Umbilical cord (tissue), 2 donors: ENCODE measurements around the gene SAMHD1. TPM values are rescaled to one million over a fixed set of nuclear protein-coding genes. Genes with fewer than 3 reads are reported as not detected.
"Not testable (repeated sequence)": the region's sequence is repeated elsewhere in the genome, so short reads cannot be mapped to it uniquely, and the experiment has no call there.

Source experiments
- DNase-seq: peaks from one replicate; pipeline ENCODE4 v3.0.0-alpha.2; 2015; ENCODE audit warnings: low spot score
- total RNA-seq: library from RNA; depleted of rRNA; stranded (reverse); fragments of >200 nt; gene quantifications from one replicate; pipeline ENCODE4 v1.2.3, GENCODE V29; 2014; ENCODE audit warnings: low replicate concordance; ENCODE audit not compliant: insufficient read depth

Gene SAMHD1
- total RNA-seq = 75.8 TPM

- peak; percentile 98 for DNase-seq
Measured at GRCh38 chr20:36951198-36951978, at the start of gene SAMHD1. Gene SAMHD1, minus strand, starts transcription at chr20:36951708. Its CDS starts 65 bp downstream, at chr20:36951643.

DNA sequence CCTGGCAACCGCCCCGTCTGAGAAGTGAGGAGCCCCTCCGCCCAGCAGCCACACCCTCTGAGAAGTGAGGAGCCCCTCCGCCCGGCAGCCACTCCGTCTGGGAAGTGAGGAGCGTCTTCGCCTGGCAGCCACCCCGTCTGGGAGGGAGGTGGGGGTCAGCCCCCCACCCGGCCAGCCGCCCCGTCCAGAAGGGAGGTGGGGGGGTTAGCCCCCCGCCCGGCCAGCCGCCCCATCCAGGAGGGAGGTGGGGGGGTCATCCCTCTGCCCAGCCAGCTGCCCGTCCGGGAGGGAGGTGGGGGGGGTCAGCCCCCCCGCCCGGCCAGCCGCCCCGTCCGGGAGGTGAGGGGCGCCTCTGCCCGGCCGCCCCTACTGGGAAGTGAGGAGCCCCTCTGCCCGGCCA lies 48.7 kb upstream of the SAMHD1 start:
- not testable (repeated sequence) for DNase-seq

- no peak for DNase-seq
Measured at GRCh38 chr20:36998652-36999051, 47.1 kb upstream of the SAMHD1 start.

GRCh38 chr20:36997121-36997520 lies 45.6 kb upstream of the SAMHD1 start:
- DNase-seq = no peak

DNA sequence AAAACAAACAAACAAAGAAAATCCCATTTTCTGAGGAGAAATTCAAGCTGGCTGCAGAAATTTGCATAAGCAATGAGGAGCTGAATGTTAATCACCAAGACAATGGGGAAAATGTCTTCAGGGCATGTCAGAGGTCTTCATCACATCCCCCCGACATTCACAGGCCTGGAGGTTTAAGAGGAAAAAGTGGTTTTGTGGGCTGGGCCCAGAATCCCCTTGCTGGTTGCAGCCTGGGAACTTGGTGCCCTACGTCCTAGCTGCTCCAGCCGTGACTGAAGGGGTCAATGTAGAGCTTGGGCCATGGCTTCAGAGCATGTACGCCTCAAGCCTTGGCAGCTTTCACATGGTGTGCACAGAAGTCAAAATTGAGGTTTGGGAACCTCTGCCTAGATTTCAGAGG lies 42.7 kb upstream of the SAMHD1 start:
- DNase-seq = not testable (repeated sequence)

DNA sequence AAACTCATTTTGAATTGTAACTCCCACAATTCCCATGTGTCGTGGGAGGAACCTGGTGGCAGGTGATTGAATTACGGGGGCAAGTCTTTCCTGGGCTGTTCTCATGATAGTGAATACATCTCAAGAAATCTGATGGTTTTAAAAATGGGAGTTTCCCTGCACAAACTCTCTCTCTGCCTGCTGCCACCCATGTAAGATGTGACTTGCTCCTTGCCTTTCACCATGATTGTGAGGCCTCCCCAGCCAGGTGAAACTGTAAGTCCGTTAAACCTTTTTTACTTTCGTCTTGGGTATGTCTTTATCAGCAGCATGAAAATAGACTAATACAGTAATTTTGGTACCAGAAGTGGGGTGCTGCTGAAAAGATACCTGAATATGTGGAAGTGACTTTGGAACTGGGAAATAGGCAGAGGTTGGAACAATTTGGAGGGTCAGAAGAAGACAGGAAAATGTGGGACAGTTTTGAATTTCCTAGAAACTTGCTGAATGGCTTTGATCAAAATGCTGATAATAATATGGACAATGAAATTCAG lies 41.4 kb upstream of the SAMHD1 start:
- no peak for DNase-seq

DNA sequence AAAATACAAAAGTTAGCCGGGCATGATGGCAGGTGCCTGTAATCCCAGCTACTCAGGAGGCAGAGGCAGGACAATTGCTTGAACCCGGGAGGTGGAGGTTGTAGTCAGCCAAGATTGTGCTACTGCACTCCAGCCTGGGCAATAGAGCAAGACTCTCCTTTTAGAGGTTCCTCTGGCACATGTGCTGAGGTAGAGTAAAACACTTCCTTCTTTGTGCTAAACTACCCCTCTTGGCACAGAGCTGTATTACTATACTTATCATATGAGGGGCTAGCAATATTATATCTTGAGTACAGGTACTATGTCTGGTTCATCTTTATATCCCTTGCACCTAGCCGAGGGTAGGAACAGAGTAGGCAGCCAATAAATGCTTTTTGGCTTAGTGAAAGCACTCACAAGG lies 40.2 kb upstream of the SAMHD1 start:
- DNase-seq = no peak

DNA sequence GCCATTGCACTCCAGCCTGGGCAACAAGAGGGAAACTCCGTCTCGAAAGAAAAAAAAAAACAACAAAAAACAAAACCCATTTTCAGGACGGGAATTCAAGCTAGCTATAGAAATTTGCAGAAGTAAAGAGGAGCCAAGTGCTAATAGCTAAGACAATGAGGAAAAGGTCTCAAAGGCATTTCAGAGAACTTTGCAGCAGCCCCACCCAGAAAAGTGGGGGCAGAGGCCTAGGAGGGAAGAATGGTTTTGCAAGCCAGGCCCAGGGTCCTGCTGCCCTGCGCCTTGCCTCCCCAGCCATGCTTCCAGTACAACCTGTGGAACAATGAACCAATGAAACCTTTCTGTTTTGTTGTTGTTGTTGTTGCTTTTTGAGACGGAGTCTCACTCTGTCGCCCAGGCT lies 38.3 kb upstream of the SAMHD1 start:
- no peak for DNase-seq

DNA sequence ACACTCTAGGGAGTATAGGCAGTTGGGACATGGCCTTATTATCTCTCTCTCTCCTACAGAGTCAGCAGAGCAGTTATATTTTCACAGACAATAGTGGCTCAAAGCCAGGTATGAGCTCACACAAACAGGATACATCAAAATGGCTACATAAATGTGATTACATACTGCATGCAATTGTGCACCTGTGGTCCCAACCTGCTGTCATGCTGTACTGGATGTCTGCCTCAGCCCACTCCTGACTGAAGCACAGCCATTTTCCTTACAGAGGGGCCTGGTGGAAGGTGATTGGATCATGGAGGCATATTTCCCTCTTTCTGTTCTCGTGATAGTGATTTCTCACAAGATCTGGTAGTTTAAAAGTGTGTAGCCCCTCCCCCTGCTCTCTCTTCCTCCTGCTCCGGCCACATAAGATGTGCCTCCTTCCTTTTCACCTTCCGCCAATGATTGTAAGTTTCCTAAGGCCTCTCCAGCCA lies 37.0 kb upstream of the SAMHD1 start:
- no peak for DNase-seq

DNA sequence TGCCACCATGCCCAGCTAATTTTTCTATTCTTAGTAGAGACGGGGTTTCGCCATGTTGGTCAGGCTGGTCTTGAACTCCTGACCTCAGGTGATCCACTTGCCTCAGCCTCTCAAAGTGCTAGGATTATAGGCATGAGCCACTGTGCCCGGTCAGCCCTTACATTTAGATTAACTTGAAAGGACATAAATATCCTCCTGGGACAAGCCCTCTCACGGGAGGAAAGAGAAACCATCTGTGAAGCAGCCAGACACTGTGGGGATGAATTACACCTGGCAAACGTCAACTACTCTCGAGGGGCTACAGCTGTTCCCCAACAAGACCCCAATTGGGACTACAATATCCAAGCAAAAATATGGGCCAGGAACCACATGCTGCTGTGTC lies 32.7 kb upstream of the SAMHD1 start:
- DNase-seq = no peak

DNA sequence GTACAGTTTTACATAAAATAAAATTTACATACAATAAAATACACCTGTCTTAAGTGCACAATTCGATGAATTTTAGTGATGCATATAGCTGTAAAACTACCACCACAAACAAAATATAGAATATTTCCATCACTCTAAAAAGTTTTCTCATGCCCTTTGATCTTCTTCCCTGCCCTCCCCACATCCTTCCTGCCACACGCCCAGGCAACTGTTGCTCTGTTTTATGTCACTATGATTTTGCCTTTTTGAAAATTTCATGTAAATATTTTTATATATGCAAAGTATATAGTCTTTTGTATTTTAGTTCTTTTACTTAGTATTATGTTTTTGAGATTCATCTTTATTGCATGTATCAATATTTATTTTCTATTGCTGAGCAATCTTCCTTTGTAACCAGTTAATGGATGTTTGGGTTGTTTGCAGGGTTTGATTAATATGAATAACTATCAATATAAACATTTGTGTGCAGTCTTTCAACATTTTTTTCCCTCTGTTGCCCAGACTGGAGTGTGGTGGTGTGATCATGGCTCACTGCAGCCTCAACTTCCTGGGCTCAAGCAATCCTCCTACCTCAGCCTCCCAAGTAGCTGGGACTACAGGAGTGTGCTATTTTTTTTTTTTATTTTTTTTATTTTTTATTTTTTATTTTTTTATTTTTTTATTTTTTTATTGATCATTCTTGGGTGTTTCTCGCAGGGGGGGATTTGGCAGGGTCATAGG lies 23.8 kb upstream of the SAMHD1 start:
- no peak for DNase-seq

GRCh38 chr20:36974660-36975059 lies 23.2 kb upstream of the SAMHD1 start:
- no peak for DNase-seq

GRCh38 chr20:36971103-36971502 lies 19.6 kb upstream of the SAMHD1 start:
- no peak for DNase-seq

GRCh38 chr20:36969478-36970186 lies 18.1 kb upstream of the SAMHD1 start:
- no peak for DNase-seq

DNA sequence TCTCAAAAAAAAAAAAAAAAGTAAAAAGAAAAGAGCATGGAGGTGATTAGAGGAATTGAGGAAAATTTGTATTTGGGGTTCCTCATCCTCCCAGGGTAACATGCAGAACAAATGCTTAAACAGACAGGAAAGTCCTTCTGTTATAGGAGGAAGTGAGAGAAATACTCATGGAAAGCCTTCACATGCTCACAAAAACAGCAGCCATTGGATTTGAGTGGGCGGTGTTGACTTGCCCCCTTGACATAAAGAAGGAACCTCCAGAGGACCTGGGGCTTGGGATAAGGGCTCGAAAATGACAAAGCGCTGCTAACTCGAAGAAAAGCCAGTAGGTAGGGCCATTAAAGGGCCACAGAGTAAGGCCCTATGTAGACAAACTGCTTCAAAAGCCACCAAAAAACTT lies 17.5 kb upstream of the SAMHD1 start:
- no peak for DNase-seq

- DNase-seq = no peak
Measured at GRCh38 chr20:36967636-36968035, 16.1 kb upstream of the SAMHD1 start.

- DNase-seq = not testable (repeated sequence)
Measured at GRCh38 chr20:36966965-36967364, 15.5 kb upstream of the SAMHD1 start.

DNA sequence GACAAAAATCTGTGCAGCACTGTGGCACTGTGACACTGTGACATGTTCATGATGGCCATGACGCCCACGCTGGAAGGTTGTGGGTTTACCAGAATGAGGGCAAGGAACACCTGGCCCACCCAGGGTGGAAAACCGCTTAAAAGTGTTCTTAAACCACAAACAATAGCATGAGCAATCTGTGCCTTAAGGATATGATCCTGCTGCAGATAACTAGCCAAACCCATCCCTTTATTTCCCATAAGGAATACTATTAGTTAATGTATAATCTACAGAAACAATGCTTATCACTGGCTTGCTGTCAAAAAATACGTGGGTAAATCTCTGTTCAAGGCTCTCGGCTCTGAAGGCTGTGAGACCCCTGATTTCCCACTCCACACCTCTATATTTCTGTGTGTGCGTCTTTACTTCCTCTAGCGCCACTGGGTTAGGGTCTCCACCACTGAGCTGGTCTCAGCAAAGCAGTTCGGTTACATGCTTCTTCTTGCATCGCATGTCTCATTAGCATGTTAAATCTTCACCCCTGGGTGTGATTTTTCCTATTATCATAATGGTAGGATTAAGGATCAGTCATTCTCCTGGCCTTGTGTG lies 10.9 kb upstream of the SAMHD1 start:
- DNase-seq = not testable (repeated sequence)

DNA sequence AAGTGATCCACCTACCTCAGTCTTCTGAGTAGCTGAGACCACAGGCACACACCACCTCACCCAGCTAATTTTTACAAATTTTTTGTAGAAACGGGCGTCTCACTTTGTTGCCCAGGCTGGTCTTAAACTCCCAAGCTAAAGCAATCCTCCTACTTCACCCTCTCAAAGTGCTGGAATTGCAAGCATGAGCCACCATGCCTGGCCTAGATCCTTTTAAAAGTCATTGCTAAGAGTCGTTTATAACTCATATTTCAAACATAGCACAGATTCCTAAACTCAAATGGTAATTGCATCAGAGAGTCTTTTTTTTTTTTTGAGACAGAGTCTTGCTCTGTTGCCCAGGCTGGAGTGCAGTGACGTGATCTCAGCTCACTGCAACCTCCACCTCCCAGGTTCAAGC lies 7.7 kb upstream of the SAMHD1 start:
- no peak for DNase-seq

DNA sequence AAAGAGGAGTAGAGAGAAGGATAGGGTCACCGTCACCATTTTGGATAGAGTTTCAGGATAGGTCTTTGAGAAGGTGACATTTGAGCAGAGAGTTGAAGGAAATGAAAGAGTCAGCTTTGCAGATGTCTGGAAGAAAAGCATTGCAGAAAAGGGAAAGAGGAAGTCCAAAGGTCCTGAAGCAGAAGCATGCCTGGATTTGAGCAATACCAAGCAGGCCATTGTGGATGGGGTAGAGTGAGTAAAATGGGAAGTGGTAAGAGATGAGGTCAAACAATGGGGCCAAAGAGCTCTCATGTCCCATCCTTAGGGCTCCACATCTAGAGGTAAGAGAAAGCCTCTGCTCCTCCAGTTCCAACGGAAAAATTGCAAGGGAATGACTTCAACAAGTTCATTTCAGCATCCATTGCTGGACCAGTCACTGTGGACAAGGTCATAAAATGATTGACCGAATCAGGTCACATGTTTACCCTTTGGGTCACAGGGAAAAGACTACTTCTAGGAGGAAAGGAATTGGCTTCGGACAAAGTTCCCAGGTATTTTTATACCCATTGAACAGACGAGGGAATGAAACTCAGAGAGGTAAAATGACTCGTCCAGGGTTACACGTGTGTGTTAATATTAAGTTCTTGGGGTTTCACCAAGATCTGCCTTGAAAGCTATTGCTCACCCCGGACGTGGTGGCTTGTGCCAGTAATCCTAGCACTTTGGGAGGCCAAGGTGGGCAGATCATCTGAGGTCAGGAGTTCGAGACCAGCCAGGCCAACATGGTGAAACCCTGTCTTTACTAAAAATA lies 6.6 kb upstream of the SAMHD1 start:
- peak; percentile 34 for DNase-seq

GRCh38 chr20:36956674-36957073 lies 5.2 kb upstream of the SAMHD1 start:
- no peak for DNase-seq
